NCI-H510A treated with DMSO at 0.1 percent for 48 hours (cell line): ENCODE data around the gene NTN3.

Source experiments
- DNase-seq: peaks from one replicate; lab custom pipeline; 2025; lab: John Stamatoyannopoulos, UW

NTN3 gene

GRCh38 chr16:2466667-2467527, 4.2 kb upstream of the NTN3 start:
- DNase-seq = no peak

- DNase-seq = peak; percentile 37
Measured at GRCh38 chr16:2467528-2468232, 3.4 kb upstream of the NTN3 start.

GRCh38 chr16:2468233-2468724, 2.8 kb upstream of the NTN3 start:
- no peak for DNase-seq

- DNase-seq = peak; percentile 63
Measured at GRCh38 chr16:2468725-2469398, 2.2 kb upstream of the NTN3 start.

- DNase-seq = peak; percentile 30
Measured at GRCh38 chr16:2469399-2470233, 1.5 kb upstream of the NTN3 start.

GRCh38 chr16:2470234-2470601, 879 bp upstream of the NTN3 start:
- DNase-seq = no peak

GRCh38 chr16:2470603-2471015, 488 bp upstream of the NTN3 start:
- peak; percentile 21 for DNase-seq

- DNase-seq = no peak
Measured at GRCh38 chr16:2471653-2472487, 773 bp downstream of the NTN3 start.

GRCh38 chr16:2472488-2472864, 1.4 kb downstream of the NTN3 start:
- DNase-seq = no peak

GRCh38 chr16:2472885-2473445, 1.9 kb downstream of the NTN3 start:
- DNase-seq = no peak

GRCh38 chr16:2473446-2473926, 2.4 kb downstream of the NTN3 start:
- no peak for DNase-seq

GRCh38 chr16:2473999-2474876, 3.1 kb downstream of the NTN3 start:
- no peak for DNase-seq

- peak; percentile 34 for DNase-seq
Measured at GRCh38 chr16:2474877-2475412, 3.8 kb downstream of the NTN3 start, which contains the start of gene TBC1D24. Gene TBC1D24 (plus strand): TSS chr16:2475127. CDS start chr16:2496149, 21,022 bp downstream.

- DNase-seq = no peak
Measured at GRCh38 chr16:2475413-2476344, 4.6 kb downstream of the NTN3 start.

- DNase-seq = no peak
Measured at GRCh38 chr16:2476345-2476720, 5.2 kb downstream of the NTN3 start.

- DNase-seq = no peak
Measured at GRCh38 chr16:2476741-2477140, 5.6 kb downstream of the NTN3 start.

- no peak for DNase-seq
Measured at GRCh38 chr16:2477327-2477726, 6.2 kb downstream of the NTN3 start.

GRCh38 chr16:2478279-2478678, 7.2 kb downstream of the NTN3 start:
- DNase-seq = no peak
